H1 (cell line): ENCODE data around the gene MAGI2. TPM values are rescaled to one million over a fixed set of nuclear protein-coding genes. Genes with fewer than 3 reads are reported as not detected.

ENCODE experiments used
- CTCF ChIA-PET: fragments of 300-600 bp; sonication (Branson Sonifier 250); formaldehyde crosslinking; loops from one replicate; lab custom pipeline; 2021; ENCODE audit not compliant: partially characterized antibody; lab: Charles Lee
- POLR2A ChIA-PET: fragments of 300-600 bp; sonication (Branson Sonifier 250); formaldehyde crosslinking; loops from one replicate; lab custom pipeline; 2021; ENCODE audit warnings: inconsistent platforms; ENCODE audit not compliant: partially characterized antibody; lab: Charles Lee
- DNase-seq, 2 experiments: peaks; one replicate each; pipeline versions ENCODE4 v3.0.0 to v3.0.0-alpha.2; 2010 to 2022; ENCODE audit warnings: low spot score in 2 of 2, low read depth in 1 of 2, mixed read lengths in 1 of 2
- FAIRE-seq: peaks from 2 replicates; lab custom pipeline; 2011; peaks lifted over from hg19 to GRCh38; lab: Jason Lieb, UNC
- H2AFZ ChIP-seq: 2 replicates; pipeline ENCODE4 v1.8.1; 2012; ENCODE audit warnings: low read length, inconsistent platforms
- H2AK5ac ChIP-seq: 2 replicates; pipeline ENCODE4 v1.6.1; 2013; ENCODE audit warnings: low read depth, low read length
- H2BK120ac ChIP-seq: replicated peaks from 2 replicates; pipeline ENCODE3; 2013; ENCODE audit warnings: low read depth, low read length, inconsistent platforms
- H2BK12ac ChIP-seq: 2 replicates; pipeline ENCODE4 v1.6.1; 2013; ENCODE audit warnings: low read depth, low read length
- H2BK15ac ChIP-seq: 2 replicates; pipeline ENCODE4 v1.6.1; 2013; ENCODE audit warnings: low read length
- H2BK20ac ChIP-seq: 2 replicates; pipeline ENCODE4 v1.6.1; 2013; ENCODE audit warnings: low read length
- H2BK5ac ChIP-seq: 2 replicates; pipeline ENCODE4 v1.6.1; 2013; ENCODE audit warnings: low read depth, low read length
- H3K14ac ChIP-seq: 2 replicates; pipeline ENCODE4 v1.6.1; 2013; ENCODE audit warnings: inconsistent platforms; ENCODE audit not compliant: insufficient read length
- H3K18ac ChIP-seq: 2 replicates; pipeline ENCODE4 v1.6.1; 2013; ENCODE audit warnings: low read length; ENCODE audit errors: extremely low read depth
- H3K23ac ChIP-seq: 2 replicates; pipeline ENCODE4 v1.6.1; 2013; ENCODE audit warnings: inconsistent platforms; ENCODE audit not compliant: insufficient read length
- H3K23me2 ChIP-seq: 2 replicates; pipeline ENCODE4 v1.6.1; 2013; ENCODE audit warnings: low read depth, low read length
- H3K27ac ChIP-seq: 2 replicates; pipeline ENCODE4 v1.6.1; 2011; ENCODE audit warnings: low read depth, low read length, inconsistent platforms
- H3K27me3 ChIP-seq, 4 experiments: replicated peaks in 1 of 4; 1 replicate in 1 of 4; 2 replicates in 3 of 4; pipeline versions ENCODE4 v1.6.1 to v1.8.1; 2011 to 2013; ENCODE audit warnings: low read length in 3 of 4, mild to moderate bottlenecking in 3 of 4, inconsistent platforms in 2 of 4, mixed read lengths in 2 of 4, moderate library complexity in 1 of 4; ENCODE audit not compliant: control insufficient read depth in 3 of 4, insufficient read depth in 3 of 4; ENCODE audit errors: extremely low read depth in 1 of 4
- H3K36me3 ChIP-seq, 4 experiments: 2 replicates each; pipeline versions ENCODE4 v1.6.1 to v1.8.1; 2011 to 2013; ENCODE audit warnings: mild to moderate bottlenecking in 4 of 4, low read length in 3 of 4, moderate library complexity in 2 of 4, control low read depth in 1 of 4, inconsistent platforms in 1 of 4; ENCODE audit not compliant: insufficient read depth in 4 of 4, control insufficient read depth in 2 of 4
- H3K4ac ChIP-seq: replicated peaks from 2 replicates; pipeline ENCODE3; 2013; ENCODE audit warnings: low read length, low read depth, mixed read lengths, inconsistent platforms; ENCODE audit not compliant: insufficient read length
- H3K4me1 ChIP-seq, 4 experiments: replicated peaks in 1 of 4; 1 replicate in 1 of 4; 2 replicates in 3 of 4; pipeline versions ENCODE4 v1.6.1 to v1.8.1; 2011 to 2013; ENCODE audit warnings: low read length in 3 of 4, inconsistent platforms in 2 of 4, mixed read lengths in 1 of 4; ENCODE audit not compliant: insufficient read depth in 4 of 4, control insufficient read depth in 3 of 4
- H3K4me2 ChIP-seq, 2 experiments: 2 replicates each; pipeline versions ENCODE4 v1.6.1 to v1.8.1; 2011 to 2013; ENCODE audit warnings: low read depth in 2 of 2, low read length in 2 of 2, control low read depth in 1 of 2, inconsistent platforms in 1 of 2, mild to moderate bottlenecking in 1 of 2; ENCODE audit not compliant: insufficient read depth in 1 of 2
- H3K4me3 ChIP-seq, 4 experiments: fragments of 200-600, 300-600 bp in 1 of 4; sonication (generic), shearing (Covaris generic), sonication (Bioruptor Twin) in 1 of 4; 2 replicates each; pipeline versions ENCODE4 v1.5.1 to v1.8.1; 2011 to 2016; ENCODE audit warnings: low read length in 4 of 4, low read depth in 3 of 4, control low read depth in 2 of 4, inconsistent platforms in 2 of 4, mild to moderate bottlenecking in 2 of 4, mixed read lengths in 1 of 4, moderate library complexity in 1 of 4; ENCODE audit not compliant: insufficient read depth in 2 of 4; ENCODE audit errors: extremely low read depth in 1 of 4
- H3K56ac ChIP-seq: replicated peaks from 2 replicates; pipeline ENCODE3; 2013; ENCODE audit warnings: low read depth, mild to moderate bottlenecking, mixed read lengths, low read length, inconsistent platforms; ENCODE audit not compliant: insufficient read length
- H3K79me1 ChIP-seq: 2 replicates; pipeline ENCODE4 v1.6.1; 2013; ENCODE audit warnings: low read depth, low read length, control low read depth
- H3K79me2 ChIP-seq, 2 experiments: 2 replicates each; pipeline versions ENCODE4 v1.6.1 to v1.8.1; 2012 to 2013; ENCODE audit warnings: low read length in 2 of 2, mild to moderate bottlenecking in 2 of 2, inconsistent platforms in 1 of 2; ENCODE audit not compliant: insufficient read depth in 2 of 2, control insufficient read depth in 1 of 2
- H3K9ac ChIP-seq, 4 experiments: replicated peaks in 1 of 4; 1 replicate in 1 of 4; 2 replicates in 3 of 4; pipeline versions ENCODE4 v1.6.1 to v1.8.1; 2011 to 2013; ENCODE audit warnings: low read depth in 3 of 4, low read length in 3 of 4, control low read depth in 2 of 4, mild to moderate bottlenecking in 2 of 4, moderate library complexity in 2 of 4, inconsistent platforms in 1 of 4; ENCODE audit errors: extremely low read depth in 1 of 4
- H3K9me3 ChIP-seq, 2 experiments: 2 replicates each; pipeline versions ENCODE4 v1.6.1 to v1.8.1; 2012 to 2013; ENCODE audit warnings: mild to moderate bottlenecking in 2 of 2, moderate library complexity in 2 of 2, control low read depth in 1 of 2, inconsistent platforms in 1 of 2, low read depth in 1 of 2, low read length in 1 of 2, mixed read lengths in 1 of 2; ENCODE audit not compliant: insufficient read depth in 2 of 2
- H4K20me1 ChIP-seq, 2 experiments: replicated peaks in 1 of 2; 2 replicates each; pipeline versions ENCODE3 to v1.8.1; 2011 to 2013; ENCODE audit warnings: inconsistent platforms in 2 of 2, low read length in 2 of 2, mild to moderate bottlenecking in 1 of 2; ENCODE audit not compliant: insufficient read depth in 2 of 2, control insufficient read depth in 1 of 2
- H4K5ac ChIP-seq: 2 replicates; pipeline ENCODE4 v1.6.1; 2013; ENCODE audit warnings: low read length, low read depth, mixed read lengths, inconsistent platforms; ENCODE audit not compliant: insufficient read length
- H4K8ac ChIP-seq: 2 replicates; pipeline ENCODE4 v1.8.0; 2013; ENCODE audit warnings: mild to moderate bottlenecking, moderate library complexity, low read length, inconsistent platforms; ENCODE audit not compliant: insufficient read depth; ENCODE audit errors: extremely low read depth
- H4K91ac ChIP-seq: replicated peaks from 2 replicates; pipeline ENCODE3; 2013; ENCODE audit warnings: low read length, mixed read lengths, inconsistent platforms; ENCODE audit not compliant: insufficient read length
- BACH1 ChIP-seq: IDR thresholded peaks from 2 replicates; pipeline ENCODE4 v1.6.1; 2012; ENCODE audit warnings: low read length, improper control_type of control experiment
- TCF12 ChIP-seq: IDR thresholded peaks from 2 replicates; pipeline ENCODE4 v1.6.1; 2011; ENCODE audit warnings: low read depth, mild to moderate bottlenecking, low read length
- polyA plus RNA-seq, 7 experiments: library from polyadenylated mRNA; depleted of rRNA in 3 of 7; stranded (reverse) in 5 of 7; unstranded in 2 of 7; fragments of >200 nt in 5 of 7; fragments of 200-250 nt in 2 of 7; gene quantifications; 1 replicate in 5 of 7; 2 replicates in 1 of 7; 4 replicates in 1 of 7; pipeline versions ENCODE4 v1.2.1 to v1.2.3, GENCODE V29; 2011 to 2013; ENCODE audit warnings: missing spikeins in 2 of 7, mixed read lengths in 2 of 7
- small RNA-seq: library from polyadenylated mRNA; stranded (forward); fragments of <200 nt; extraction: miRNeasy Mini kit (QIAGEN cat#:217004); gene quantifications from one replicate; pipeline ENCODE3, GENCODE V24; 2013; ENCODE audit not compliant: insufficient read depth
- total RNA-seq: library from RNA; stranded (reverse); fragmentation: NEBNext Ultra II Directional; extraction: Animal tissue kit (Norgen Biotek cat#: 25700); gene quantifications from 2 replicates; pipeline ENCODE4 v1.2.1, GENCODE V29; 2021

MAGI2 gene
- total and polyA plus RNA-seq, 2 of the 8 experiments (the other 6 are each of a cell fraction or from before 2014, with no cell fraction given), result 6.0 to 27.3 TPM

DNA sequence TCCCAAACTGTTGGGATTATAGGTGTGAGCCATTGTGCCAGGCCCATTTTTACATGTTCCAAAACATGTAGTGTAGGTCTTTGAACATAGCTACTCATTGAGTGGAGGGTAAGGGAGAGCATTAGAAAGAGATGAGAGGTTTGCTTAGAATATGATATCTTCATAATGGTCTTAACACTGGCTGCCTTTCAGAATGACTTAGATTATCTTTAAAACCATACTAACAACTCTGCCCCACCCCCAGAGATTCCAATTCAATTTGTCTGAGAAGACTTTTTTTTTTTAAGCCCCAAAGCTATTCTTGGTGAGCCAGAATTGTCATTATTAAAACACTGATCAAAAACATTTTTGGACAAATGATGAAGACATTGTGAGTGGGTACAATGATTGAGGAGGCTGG lies 1486.0 kb downstream of the MAGI2 start:
- Histone ChIP-seq H2BK20ac (no peak overlapping the region), H3K4ac (no peak overlapping the region), H3K4me2 (no peak overlapping the region), H3K9ac (no peak overlapping the region), H3K36me3 (no peaks in the 10 kb centered on the region), H2BK5ac (no peak overlapping the region), H3K14ac (no peak overlapping the region), H3K79me2 (no peaks in the 10 kb centered on the region), H3K18ac (no peak overlapping the region), H3K9me3 (no peaks in the 10 kb centered on the region), H2BK15ac (no peak overlapping the region), H4K8ac (no peak overlapping the region), H4K91ac (no peak overlapping the region), H3K27ac (no peak overlapping the region), H2BK12ac (no peak overlapping the region), H3K23ac (no peak overlapping the region), H3K4me3 (no peak overlapping the region), H2AFZ (no peak overlapping the region), H2BK120ac (no peak overlapping the region), H4K20me1 (no peaks in the 10 kb centered on the region), H4K5ac (no peak overlapping the region), H2AK5ac (no peak overlapping the region), H3K4me1 (no peaks in the 10 kb centered on the region), H3K23me2 (no peaks in the 10 kb centered on the region), H3K27me3 (no peaks in the 10 kb centered on the region), H3K79me1 (no peaks in the 10 kb centered on the region), H3K56ac (no peak overlapping the region)
- ChIA-PET CTCF (interaction anchor here (0.9 to 1.0 kb wide), 2 partner anchors 19 to 27 kb away, joined by 3 read pairs; no protein-coding TSS in a partner anchor), POLR2A (no interaction called here)
- TF ChIP-seq BACH1, result no peak
- TF ChIP-seq TCF12, result no peak
- DNase-seq (no peak), FAIRE-seq (no peak)

Small RNAs within 50 kb of the gene (small RNA-seq; reads per million reads assigned to genes)
- gene RNU6-337P (not detected), gene RNU6-530P (not detected)
